GM12891 (cell line): Measurements from ENCODE around the gene ADGRB2.

Experiments
- PAX5 ChIP-seq: IDR thresholded peaks from 2 replicates; pipeline ENCODE4 v1.6.1; 2011; ENCODE audit warnings: low read length, moderate library complexity, mild to moderate bottlenecking; ENCODE audit not compliant: insufficient read depth, severe bottlenecking
- POLR2A ChIP-seq: IDR thresholded peaks from 2 replicates; pipeline ENCODE4 v1.6.1; 2011; ENCODE audit warnings: low read depth, low read length, control low read depth
- POLR2AphosphoS5 ChIP-seq: IDR thresholded peaks from 2 replicates; pipeline ENCODE4 v1.6.1; 2011; ENCODE audit warnings: low read depth, low read length, control low read depth
- SPI1 ChIP-seq: IDR thresholded peaks from 2 replicates; pipeline ENCODE4 v1.6.1; 2011; ENCODE audit warnings: low read depth, low read length, control low read depth
- TAF1 ChIP-seq: IDR thresholded peaks from 2 replicates; pipeline ENCODE4 v1.6.1; 2011; ENCODE audit warnings: low read depth, low read length, control low read depth

- no peak for TF ChIP-seq POLR2AphosphoS5
- no peak for TF ChIP-seq TAF1
- no peak for TF ChIP-seq POLR2A
- no peak for TF ChIP-seq SPI1
- TF ChIP-seq PAX5: no peak
Observed at GRCh38 chr1:31760471-31761470, 3.4 kb downstream of the ADGRB2 start.
